OCI-LY7 (cell line): Measurements from ENCODE around the gene TTLL10.

Experiments
- EZH2phosphoT487 ChIP-seq: fragments of 200-600 bp; sonication (generic); IDR thresholded peaks from 2 replicates; pipeline ENCODE4 v1.6.1; 2018; ENCODE audit warnings: low read depth, borderline replicate concordance, mild to moderate bottlenecking, mixed run types, antibody characterized with exemption, low read length, moderate library complexity, mixed read lengths
- TF ChIP-seq, protein P1 (sequence below): fragments of 200-600 bp; sonication (generic); conservative IDR thresholded peaks from 2 replicates; pipeline ENCODE4 v1.5.1; 2014; ENCODE audit warnings: mild to moderate bottlenecking, antibody characterized with exemption, low read length, moderate library complexity, mixed read lengths

DNA sequence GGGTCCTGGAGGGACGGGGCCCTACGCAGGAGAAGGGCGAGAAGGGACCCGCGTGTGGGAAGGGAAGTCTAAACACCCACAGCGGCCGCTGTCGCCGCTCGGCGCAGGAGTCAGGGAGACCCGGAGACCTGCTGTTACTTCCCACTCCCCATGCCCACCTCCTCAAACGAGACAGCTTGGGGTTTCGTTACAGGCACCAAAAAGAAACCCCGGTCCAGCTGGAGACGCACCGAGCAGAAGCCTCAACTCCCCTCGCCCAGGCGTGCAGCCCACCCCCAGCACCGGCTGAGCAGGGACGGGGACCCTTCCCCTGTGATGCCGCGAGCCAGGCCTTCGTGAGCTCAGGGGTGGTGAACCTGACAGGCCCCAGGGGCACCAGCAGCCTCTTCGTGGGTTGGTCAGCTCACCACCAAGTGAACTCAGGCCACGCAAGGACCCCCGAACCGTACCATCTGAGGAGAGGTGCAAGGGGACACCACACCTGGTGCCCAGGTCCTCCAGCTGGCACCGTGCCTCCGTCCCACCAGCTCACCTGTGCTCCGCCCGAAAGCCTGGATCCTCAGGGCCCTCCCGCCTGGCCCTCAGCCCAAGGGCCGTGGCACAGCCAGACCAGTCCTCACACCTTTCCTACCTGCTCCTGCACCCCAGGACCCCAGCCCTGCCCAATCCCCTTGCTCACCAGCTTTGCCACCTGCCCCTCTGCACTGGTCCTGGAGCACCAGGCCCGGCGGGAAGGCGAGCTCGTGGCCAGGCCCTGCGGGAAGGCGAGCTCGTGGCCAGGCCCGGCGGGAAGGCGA is 53.1 kb downstream of the TTLL10 start:
- TF ChIP-seq, protein P1, sequence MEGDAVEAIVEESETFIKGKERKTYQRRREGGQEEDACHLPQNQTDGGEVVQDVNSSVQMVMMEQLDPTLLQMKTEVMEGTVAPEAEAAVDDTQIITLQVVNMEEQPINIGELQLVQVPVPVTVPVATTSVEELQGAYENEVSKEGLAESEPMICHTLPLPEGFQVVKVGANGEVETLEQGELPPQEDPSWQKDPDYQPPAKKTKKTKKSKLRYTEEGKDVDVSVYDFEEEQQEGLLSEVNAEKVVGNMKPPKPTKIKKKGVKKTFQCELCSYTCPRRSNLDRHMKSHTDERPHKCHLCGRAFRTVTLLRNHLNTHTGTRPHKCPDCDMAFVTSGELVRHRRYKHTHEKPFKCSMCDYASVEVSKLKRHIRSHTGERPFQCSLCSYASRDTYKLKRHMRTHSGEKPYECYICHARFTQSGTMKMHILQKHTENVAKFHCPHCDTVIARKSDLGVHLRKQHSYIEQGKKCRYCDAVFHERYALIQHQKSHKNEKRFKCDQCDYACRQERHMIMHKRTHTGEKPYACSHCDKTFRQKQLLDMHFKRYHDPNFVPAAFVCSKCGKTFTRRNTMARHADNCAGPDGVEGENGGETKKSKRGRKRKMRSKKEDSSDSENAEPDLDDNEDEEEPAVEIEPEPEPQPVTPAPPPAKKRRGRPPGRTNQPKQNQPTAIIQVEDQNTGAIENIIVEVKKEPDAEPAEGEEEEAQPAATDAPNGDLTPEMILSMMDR: no peak
- TF ChIP-seq EZH2phosphoT487: no peak
